Pons (tissue), 1 donor: ENCODE data around the gene KLRF1.
A peak's percentile ranks its signal among the peaks of the same experiment; 100 is the strongest.

Experiments used
- DNase-seq: peaks from one replicate; pipeline ENCODE4 v3.0.0-alpha.2; 2016; ENCODE audit warnings: low spot score

KLRF1 gene

DNA sequence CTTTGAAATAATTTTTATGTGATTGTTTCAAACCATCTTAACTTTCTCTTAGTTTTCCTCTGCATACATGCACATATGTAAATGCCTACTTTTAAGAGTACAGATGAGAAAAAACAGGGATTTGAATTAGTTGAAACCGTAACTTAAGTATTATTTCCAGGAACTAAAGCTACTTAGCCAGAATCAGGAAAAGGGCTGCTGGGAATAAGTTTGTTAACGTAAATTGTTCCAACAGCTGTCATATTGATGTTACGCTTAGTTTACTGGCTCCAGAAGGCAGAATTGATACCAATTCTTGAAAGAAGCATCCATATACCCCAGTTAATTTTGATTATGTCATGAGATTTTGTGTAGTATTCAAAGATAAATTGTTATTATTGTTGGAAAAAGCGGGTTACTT, 17.9 kb upstream of the KLRF1 start:
- no peak for DNase-seq

DNA sequence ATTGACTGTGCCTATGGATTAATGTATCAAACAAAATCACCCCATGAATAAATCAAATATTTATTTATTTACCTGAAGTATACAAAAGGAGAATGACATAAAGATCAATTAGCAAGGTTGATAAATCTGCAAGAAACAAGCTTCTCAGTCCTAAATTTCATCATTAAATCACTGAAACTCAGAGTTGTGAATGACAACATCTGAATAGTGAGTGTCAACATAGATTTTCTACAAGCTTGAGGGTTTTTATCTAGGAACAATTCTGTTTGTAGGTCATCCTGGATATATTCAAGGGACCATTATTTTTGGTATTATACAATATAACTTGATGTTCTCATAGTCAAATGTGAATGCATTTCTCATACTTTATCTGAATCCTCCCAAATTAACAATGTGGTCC, 17.4 kb upstream of the KLRF1 start:
- no peak for DNase-seq

DNA sequence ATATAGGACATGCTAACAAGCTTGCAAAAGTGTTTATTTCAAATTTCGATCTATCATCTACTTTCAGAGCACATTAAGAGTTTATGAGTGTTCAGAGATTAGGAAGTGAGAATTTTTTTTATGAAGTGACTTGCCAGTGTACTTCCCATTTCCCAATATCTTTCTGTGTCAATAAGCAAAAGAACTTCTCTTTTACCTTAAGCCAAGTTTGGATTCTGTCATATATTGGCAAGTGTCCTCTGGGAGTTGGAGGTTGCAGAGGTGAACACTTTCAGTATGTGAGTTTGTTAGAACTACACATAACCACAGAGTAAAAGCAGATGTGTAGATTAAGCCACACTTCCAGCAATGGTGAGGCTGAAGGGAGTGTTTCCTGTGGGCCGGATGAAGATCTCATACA, 16.6 kb upstream of the KLRF1 start:
- no peak for DNase-seq

DNA sequence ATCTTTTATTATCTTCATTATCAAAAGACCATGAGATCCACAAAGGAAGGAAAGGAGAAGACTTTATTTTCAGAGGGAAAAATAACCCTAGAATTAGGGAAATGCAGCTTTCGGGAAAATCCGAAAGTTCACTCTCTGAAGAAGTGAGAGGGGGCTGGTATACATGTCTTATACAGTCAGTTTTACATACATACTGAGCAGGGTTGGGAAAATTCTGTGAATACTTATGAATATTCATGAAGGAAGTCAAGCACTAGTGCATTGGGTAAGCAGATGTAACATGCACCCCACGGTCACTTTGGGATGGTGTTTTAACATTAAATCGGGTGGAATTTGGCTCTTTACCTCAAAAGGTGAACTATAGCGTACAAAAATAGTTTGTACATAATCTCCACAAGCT, 15.7 kb upstream of the KLRF1 start:
- DNase-seq: no peak

DNA sequence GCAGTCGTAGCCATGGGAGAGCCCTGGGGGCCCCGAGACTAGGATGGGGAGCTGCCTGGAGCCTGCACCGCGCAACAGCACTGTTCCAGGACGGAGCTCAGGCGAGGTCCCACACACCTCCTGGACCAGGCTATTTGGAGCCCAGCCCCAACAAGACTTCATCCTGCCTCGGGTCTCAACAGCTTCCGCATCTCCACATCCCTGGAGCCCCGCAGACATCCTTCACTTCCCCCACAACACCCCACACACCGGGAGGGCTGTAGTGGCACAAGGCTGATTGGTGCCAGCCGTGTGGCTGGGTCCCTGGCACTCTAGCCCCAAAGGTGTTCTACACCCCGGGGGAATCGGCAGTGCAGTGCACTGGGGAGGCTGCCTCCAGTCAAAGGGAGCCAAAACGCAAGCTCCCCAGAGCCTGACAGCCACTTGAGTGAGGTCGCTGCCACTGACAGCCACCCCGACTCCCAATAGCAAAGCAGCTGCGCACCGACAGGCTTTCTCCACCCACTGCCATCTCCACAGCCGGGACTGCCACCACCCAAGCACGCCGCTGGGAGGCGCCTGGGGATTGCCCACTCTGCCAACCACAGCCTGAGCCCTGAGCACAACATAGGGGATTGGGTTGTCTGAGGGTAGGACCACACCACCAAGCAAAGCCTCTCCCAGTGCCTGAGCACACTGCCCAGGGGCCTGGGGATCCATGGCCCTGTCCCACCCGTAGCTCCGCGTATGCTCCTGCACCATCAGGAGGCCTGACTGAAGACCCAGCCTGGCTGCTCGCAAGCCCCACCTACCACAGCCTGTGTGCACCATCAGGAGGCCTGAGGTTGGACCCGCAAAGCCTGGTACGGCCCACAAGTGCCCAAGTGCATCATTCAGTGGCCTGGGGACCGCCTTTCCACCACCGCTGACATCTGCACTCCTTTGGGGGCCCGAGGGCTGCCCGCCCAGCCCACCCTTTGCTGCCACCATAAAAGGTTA, 13.2 kb upstream of the KLRF1 start:
- DNase-seq: peak; percentile 15

DNA sequence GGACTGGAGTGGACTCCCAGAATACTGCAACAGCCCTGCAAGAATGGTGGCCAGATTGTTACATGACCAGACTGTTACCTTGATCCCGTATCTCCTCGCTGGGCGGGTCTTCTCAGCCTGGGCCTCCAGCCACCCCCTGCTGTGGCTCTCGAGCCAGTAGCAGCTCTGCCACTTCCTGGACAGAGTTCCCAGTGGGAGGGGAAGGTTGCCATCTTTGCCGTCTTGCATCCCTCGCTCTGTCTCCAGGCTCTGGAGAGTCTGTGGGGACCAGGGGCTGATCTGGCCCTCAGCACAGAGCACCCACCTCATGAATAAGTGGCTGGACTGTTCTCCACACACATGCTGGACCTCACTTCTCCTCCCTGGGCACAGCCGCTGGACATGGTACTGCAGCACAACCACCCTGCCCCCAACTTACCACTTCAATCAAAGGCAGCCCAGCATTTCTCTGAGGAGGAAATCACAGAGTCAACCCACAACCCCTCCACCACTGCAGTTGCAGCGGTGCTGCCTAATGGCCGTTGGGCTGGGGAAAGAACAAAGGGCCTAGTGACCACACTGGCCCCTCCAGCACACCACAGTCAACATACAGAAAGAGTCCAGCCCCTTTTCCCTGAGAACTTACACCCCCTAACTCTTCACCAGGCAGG, 6.9 kb upstream of the KLRF1 start:
- DNase-seq: no peak

DNA sequence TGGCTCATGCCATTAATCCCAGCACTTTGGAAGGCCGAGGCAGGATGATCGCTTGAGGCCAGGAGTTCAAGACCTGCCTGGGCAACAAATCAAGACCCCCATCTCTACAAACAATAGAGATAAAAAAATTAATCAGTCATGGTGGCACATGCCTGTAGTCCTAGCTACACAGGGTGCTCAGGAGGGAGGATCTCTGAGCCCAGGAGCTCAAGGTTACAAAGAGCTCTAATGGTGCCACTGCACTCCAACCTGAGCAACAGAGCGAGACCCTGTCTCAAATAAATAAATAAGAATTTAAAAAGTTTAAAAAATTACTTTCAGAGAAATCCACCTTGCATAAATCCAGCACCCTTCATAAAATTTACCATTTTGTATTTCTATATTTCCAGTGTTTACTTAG, 2.2 kb downstream of the KLRF1 start:
- DNase-seq: no peak

DNA sequence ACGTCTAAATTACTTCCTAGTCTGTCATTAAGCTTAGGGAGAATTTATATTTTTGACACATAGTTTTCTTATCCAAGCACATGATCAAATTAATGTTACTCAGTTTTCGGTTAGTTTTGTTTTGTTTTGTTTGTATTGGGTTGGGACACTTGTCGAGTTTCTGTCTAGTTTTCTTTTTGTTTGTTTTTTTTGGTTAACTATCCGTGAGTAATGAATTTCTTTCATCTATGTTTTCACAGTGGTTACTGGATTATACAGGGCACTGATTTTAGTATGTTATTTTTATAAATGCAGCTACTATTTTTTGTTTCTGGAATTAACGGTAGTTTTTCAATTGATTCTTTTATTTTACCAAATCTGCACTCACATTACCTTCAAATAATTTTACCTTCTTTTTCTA, 2.7 kb downstream of the KLRF1 start:
- DNase-seq: no peak

DNA sequence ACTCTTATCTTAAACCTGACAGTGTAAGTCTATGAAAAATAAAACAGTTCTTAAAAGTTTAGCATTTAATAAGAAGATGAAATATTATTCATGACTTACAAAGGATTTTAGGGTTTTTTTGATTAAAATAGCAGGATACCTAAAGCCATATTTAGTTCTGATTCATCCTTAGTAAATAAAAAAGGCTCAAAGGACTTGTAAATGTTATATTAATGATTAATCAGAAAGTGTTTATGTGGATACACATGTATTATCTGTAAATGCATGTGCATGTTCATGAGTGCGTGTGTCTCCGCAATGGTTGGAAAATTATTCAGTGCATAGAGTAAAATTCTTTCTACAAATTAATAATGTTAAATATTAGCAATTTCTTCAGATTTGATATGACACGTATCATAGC, 4.4 kb downstream of the KLRF1 start:
- DNase-seq: no peak

DNA sequence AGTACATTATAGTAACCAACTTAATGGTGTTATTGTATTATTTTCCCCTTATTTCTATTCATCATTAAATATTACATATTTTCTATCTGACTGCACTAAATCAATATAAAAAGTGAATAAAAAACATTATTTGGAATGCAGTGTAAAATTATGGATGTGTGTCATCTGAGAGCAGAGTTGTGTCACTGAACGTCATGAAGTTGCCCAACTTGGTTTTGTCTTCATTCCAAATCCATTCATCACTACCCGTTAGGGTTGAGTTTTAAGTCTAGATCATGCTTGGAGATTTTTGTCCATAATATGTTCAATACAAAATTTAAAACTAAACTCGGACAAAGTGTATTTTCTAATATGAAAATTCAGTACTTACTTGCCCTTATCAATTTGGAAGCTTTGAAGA, 16.1 kb downstream of the KLRF1 start:
- DNase-seq: no peak

DNA sequence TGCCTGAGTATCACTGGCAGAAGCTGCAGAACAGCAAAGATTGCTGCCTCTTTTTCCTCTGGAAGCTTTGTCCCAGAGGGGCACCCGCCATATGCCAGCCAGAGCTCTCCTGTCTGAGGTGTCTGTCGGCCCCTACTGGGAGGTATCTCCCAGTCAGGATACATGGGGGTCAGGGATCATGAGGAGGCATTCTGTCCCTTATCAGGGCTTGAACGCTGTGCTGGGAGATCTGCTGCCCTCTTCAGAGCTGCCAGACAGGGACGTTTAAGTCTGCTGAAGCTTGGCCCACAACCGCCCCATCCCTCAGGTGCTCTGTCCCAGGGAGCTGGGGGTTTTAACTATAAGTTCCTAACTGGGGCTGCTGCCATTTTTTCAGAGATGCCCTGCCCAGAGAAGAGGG, 21.6 kb downstream of the KLRF1 start:
- DNase-seq: no peak

DNA sequence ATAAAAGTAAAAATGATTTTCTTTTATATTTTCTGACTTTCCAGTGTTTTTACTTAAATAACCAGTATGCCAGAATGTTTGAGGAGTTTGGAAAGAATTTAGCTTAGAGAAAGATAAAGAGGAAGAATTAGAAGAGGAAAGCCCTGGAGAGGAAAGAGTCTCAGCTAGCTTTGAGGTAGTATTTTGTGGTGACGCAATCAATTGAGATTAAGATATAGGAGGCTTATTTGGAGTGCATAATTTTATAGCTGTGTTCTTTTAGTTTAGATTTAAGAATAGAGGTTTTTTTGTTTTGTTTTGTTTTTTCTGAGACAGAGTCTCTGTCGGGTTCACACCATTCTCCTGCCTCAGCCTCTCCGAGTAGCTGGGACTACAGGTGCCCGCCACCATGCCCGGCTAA, 23.8 kb downstream of the KLRF1 start:
- no peak for DNase-seq

DNA sequence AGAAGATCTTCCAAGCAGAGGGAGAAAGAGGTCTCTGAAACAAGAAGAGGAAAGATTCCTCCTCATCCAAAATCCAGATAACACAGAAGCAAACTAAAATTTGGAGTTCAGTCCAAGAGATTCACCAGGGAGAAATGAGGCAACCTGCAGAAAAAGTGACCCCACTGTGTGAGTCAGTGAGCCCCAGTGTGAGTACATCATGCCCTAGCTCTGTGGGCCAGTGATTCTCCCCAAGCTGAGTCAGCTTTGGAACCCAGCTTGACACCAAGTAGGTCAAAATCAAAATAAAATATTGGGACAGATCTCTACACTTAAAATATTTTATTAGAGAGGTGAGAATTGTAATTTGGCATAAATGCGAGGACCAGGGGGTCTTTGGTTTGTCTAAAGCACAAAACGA, 24.6 kb downstream of the KLRF1 start:
- DNase-seq: no peak

DNA sequence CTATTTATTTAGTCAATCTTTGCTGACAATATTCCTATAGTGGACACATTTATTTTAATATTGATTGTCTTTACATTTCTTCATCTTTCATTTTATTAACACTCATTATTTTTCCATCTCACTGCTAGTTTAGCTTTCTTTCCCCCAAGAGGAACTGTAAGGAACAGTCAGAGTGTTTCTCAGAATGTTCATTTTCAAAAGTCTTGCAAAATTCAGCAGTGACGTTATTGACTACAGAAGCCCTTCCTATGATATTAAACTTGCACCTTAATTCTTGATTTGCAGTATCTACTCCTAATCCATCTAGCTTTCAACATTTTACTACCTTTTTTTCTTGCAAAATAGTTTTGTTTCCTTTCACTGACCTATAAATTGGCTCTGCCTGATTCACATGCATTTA, 28.9 kb downstream of the KLRF1 start:
- DNase-seq: no peak

DNA sequence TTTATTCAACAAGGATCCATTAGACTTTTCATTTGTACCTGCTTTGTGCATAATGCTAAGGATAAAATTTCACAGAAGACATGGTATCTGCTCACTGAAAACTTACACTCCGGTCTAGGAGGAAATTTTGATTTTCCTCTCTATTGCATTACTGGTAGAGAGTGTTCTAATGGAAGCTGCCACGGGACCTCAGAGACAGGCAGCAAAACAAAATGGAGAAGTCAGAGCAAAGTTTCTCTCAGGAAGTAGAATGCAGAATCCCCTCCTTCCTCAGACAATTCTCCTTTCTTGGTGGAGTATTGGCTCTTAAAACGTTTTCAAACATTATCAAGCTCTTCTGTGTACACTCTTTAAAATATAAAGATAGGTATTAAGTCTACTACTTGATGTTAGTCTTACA, 29.6 kb downstream of the KLRF1 start:
- DNase-seq: peak; percentile 11

DNA sequence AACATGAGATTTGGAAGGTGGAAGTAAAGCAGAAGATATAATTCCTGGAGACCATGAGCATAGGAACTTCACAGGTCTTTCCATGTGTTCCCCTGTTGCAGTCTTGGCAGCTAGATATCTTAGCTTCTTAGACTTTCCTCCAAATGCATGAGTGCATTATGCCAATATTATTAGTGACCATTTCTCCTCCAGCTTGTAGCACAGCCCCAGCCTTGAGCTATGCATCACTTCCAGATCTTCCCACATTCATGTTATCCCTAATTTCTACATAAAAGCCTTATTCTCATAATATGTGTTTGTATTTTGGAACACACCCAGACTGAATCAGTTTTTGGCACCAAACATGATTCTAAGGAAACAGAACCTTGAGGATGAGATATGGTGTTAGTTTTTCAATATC, 30.9 kb downstream of the KLRF1 start:
- no peak for DNase-seq

DNA sequence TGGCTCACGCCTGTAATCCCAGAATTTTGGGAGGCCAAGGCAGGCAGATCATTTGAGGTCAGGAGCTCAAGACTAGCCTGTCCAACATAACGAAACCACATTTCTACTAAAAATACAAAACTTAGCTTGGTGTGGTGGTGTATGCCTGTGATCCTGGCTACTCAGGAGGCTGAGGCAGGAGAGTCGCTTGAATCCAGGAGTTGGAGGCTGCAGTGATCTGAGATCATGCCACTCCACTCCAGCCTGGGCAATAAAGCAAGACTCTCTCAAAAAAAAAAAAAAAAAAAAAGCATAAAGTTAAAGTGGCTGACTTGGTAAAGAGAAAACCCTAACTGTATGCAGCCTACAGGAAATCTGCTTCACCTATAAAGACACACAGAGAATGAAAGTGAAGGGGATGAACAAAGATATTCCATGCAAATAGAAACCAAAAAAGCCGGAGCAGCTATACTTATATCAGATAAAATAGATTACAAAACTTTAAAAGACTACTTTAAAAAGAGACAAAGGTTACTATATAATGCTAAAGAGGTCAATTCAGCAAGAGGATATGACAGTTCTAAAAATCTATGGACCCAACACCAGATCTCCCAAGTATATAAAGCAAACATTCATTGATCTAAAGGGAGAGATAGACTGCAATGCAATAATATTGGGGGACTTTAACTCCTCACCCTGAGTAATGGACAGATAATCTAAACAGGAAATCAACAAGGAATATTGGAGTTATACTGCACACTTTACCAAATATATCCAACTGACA, 37.8 kb downstream of the KLRF1 start:
- DNase-seq: peak; percentile 8

DNA sequence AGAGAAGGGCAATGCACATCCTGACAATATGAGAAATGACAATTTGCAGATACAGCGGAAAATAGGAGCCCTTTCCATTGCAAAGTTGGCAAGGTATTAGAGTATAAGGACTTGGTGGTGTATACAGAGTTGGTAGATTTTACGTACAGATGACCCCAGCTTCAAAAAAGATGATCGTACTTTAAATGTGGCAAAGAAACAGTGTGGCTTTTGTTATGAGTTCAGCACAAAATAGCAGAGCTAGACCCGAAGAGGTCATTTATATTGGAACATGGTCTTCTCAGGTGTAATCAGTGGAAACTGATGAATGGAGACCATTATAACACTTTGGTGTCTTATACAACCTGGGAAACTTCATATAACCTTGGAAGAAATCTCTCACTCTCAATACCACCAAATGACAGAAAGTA, 39.6 kb downstream of the KLRF1 start:
- DNase-seq: peak; percentile 32

DNA sequence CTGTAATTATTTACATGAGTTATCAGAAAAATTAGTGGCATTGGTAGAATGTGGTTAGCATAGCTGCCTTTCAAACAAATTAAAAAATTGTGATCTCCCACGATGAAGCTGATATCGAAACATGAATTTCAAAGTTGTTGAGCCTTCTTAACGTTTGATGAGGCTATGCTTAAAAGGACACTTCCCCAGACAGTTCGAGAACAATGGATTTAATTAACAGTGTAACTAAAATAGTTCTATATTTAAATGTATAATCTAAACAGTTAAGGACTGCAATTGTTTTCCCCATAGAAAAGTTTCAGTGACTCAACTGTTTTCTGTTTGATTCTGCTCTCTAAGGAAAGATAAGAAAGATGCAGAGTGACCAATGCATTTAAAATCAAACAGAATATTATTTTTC, 40.2 kb downstream of the KLRF1 start:
- peak; percentile 28 for DNase-seq

DNA sequence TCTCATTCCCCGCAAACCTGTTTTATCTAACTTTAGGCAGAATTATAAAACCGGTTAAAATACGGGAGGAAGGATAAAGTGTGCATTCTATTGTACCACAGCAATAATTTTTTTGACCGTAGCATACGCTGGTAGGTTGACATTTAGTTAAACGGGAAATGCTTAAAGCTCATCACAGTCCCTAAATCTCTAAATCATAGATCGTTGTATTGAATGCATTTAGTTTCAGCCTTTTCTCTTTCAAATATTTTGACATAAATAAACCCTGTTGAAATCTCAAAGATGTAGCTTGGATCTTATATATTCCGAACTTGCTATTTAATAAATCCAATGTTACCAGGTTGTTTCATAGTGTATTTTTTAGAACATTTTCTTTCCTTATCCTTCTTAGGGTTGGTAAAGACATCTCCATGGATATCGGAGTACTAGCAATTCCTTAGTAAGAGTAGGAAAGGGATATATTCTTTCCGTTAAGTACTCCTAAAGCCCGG, 41.1 kb downstream of the KLRF1 start:
- DNase-seq: peak; percentile 25

DNA sequence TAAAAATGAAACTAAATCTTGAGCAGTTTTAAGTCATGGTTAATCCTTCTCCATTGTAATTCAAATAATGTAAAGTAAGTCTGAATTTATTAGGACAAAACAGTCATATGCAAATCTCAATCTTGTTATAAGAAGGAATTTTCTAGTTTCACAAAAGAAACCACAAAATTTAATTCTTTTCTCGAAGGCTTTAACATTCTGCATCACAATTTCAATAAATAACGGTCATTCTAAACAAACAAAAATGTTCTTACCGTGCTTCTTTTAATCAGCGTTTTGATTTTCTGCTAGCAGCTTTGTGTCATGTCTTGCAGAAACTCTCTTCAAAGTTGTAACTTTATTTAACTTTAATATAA, 41.6 kb downstream of the KLRF1 start:
- DNase-seq: no peak

DNA sequence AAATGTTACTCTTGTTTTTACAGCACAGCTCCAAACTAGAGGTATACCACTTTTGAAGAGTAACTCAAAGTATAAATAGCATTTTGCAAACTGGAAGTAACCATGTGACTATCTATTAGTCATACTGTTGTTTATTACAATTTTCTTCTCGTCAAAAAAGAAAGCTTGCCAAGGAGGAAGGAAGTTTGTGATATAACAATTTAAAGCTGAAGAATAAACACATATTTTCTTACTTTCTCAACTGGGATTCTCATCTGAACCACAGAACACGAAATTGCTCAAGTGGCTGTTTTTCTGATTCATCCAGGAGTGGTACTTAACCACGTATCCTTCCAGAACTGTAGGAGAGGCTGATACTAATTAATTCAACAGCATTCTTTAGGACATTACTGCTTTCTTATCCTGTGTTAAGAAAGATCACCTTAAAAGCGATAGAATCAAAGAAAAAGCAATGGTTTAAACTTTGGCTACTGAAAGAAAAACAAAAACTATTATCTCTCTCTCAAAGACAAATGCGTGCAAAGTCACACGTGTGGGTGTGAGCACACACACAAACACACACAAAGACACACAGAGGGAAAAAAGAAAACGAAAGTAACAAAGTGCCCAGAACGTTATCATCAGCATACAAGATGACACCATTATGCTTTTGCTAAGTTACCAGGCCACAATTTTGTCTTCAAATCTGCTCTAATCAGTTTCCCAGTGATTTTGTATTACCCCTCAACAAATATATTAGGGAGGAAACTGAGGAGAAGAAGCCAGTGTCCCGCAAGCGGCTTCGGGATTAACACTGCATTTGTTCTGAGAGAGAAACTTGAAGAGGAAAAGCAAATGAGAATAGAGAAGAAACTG, 42.3 kb downstream of the KLRF1 start, which contains the start of gene CLEC2B:
Gene CLEC2B (minus strand): TSS at position 48 of the 855 bp plus-strand sequence.
- peak; percentile 62 for DNase-seq
